Psoas muscle (tissue), 8 donors: ENCODE measurements around the gene APPL2. TPM values are rescaled to one million over a fixed set of nuclear protein-coding genes. Genes with fewer than 3 reads are reported as not detected.

Experiments used
- ATAC-seq, 4 donors: fragments of 200-7000 bp; cut with Tn5 transposase; one replicate each; pipeline ENCODE4 v1.9.1; 2020; ENCODE audit warnings: moderate library complexity in 3 of 4, mild to moderate bottlenecking in 2 of 4
- DNase-seq, 2 donors: peaks; one replicate each; pipeline ENCODE4 v3.0.0-alpha.2; 2020
- H3K27ac ChIP-seq: fragments of 200-600 bp; one replicate; pipeline ENCODE4 v1.8.0; 2022
- H3K27me3 ChIP-seq, 3 donors: fragments of 200-600 bp in 1 of 3; one replicate each; pipeline versions ENCODE4 v1.6.1 to v1.8.0; 2013 to 2022; ENCODE audit warnings: low read length in 2 of 3, mild to moderate bottlenecking in 2 of 3, moderate library complexity in 1 of 3; ENCODE audit not compliant: insufficient read depth in 3 of 3
- H3K36me3 ChIP-seq, 2 donors: fragments of 200-600 bp in 1 of 2; one replicate each; pipeline versions ENCODE4 v1.6.1 to v1.8.0; 2013 to 2022; ENCODE audit warnings: low read depth in 1 of 2, mild to moderate bottlenecking in 1 of 2, moderate library complexity in 1 of 2; ENCODE audit not compliant: insufficient read depth in 1 of 2
- H3K4me1 ChIP-seq: fragments of 200-600 bp; one replicate; pipeline ENCODE4 v1.8.0; 2022
- H3K4me3 ChIP-seq: fragments of 200-600 bp; one replicate; pipeline ENCODE4 v1.8.0; 2022; ENCODE audit warnings: mild to moderate bottlenecking
- H3K9me3 ChIP-seq: fragments of 200-600 bp; one replicate; pipeline ENCODE4 v1.8.0; 2022
- WGBS, 3 donors: extraction: QIAGEN DNeasy Blood & Tissue Kit; methylation state at CpG; one replicate each; pipeline versions ENCODE4 v1.1.6 to v1.1.7; 2013; 5-methylcytosine and 5-hydroxymethylcytosine counted together
- intact Hi-C, 2 donors: fragments of 100-400 bp; cut with DNase I; formaldehyde crosslinking; loops; one replicate each; pipeline versions ENCODE4 v1.11.0 to v1.14.2; 2022
- polyA plus RNA-seq, 3 donors: library from polyadenylated mRNA; stranded (reverse); fragments of 200-250 nt; gene quantifications; one replicate each; pipeline ENCODE4 v1.2.3, GENCODE V29; 2013
- total RNA-seq, 4 donors: library from RNA; stranded (reverse); fragmentation: NEBNext Ultra II Directional in 2 of 4; extraction: Animal tissue kit (Norgen Biotek cat#: 25700) in 2 of 4; gene quantifications; one replicate each; pipeline versions ENCODE4 v1.2.1 to v1.2.4, GENCODE V29; 2021 to 2023
- TF ChIP-seq, protein P1 (sequence below): fragments of 200-600 bp; IDR thresholded peaks from one replicate; pipeline ENCODE4 v1.8.0; 2022; ENCODE audit warnings: antibody characterized with exemption
- donor health status: healthy with polysubstance abuse.
- donor health status: DM: no; HTN: no; CAD: no; lungs with moderate emphysema.
- donor health status: Bipolar disorder and iron deficiency.
- donor health status: healthy.
- donor health status: DM: yes; HTN: yes; CAD: no.
- donor health status: DM: no; HTN: no; CAD: no.
- donor health status: DM: no; HTN: no; CAD: no.
- donor health status: DM: yes; HTN: yes; CAD: no.

The APPL2 gene
- total and polyA plus RNA-seq, 7 donors: 7.3 to 14.8 (median 10.4) TPM

DNA sequence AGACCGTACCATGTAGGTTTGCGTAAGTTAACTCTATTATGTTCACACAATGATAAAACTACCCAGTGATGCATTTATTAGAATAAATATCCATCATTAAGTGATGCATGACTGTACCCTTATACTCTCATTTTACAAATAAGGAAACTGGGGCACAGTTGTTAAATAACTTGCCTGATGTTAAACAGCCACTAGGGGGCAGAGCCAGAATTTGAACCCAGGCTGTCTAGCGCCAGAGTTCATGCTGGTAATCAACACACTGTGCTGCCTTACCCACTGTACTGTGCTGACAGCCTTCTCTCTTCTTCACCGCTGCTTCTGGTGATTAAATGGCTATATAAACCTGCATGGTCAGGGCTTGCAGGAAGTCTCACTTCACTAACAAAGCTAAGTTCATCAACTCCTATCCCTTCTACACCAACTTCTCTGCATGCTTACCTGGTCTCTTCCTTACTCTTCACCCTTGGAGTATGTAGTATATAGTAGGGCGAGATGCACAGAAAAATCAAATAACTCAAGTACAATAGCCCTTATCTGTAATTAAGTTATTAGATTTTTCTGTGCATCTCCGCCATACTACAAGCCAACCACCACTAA, 43.6 kb upstream of the APPL2 start:
- DNase-seq (no peak), ATAC-seq (peak; percentile 63 to 71 (median 68))
- Histone ChIP-seq H3K36me3 (no peaks in the 10 kb centered on the region), H3K4me1 (no peaks in the 10 kb centered on the region), H3K27ac (no peak overlapping the region), H3K27me3 (peaks cover 0 to 3% (median 0%) of the 10 kb centered on the region in 3 donors), H3K4me3 (no peak overlapping the region), H3K9me3 (no peaks in the 10 kb centered on the region)
- intact Hi-C loops: loop anchor here in 1 of 2 donors (5.0 kb wide), 1 partner anchor 103 kb away; no protein-coding TSS in a partner anchor
- TF ChIP-seq, protein P1, sequence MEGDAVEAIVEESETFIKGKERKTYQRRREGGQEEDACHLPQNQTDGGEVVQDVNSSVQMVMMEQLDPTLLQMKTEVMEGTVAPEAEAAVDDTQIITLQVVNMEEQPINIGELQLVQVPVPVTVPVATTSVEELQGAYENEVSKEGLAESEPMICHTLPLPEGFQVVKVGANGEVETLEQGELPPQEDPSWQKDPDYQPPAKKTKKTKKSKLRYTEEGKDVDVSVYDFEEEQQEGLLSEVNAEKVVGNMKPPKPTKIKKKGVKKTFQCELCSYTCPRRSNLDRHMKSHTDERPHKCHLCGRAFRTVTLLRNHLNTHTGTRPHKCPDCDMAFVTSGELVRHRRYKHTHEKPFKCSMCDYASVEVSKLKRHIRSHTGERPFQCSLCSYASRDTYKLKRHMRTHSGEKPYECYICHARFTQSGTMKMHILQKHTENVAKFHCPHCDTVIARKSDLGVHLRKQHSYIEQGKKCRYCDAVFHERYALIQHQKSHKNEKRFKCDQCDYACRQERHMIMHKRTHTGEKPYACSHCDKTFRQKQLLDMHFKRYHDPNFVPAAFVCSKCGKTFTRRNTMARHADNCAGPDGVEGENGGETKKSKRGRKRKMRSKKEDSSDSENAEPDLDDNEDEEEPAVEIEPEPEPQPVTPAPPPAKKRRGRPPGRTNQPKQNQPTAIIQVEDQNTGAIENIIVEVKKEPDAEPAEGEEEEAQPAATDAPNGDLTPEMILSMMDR: peak; percentile 69
- 73 to 77% (median 76%) methylated on average over 6 of the region's 6 CpGs for WGBS, 3 donors

DNA sequence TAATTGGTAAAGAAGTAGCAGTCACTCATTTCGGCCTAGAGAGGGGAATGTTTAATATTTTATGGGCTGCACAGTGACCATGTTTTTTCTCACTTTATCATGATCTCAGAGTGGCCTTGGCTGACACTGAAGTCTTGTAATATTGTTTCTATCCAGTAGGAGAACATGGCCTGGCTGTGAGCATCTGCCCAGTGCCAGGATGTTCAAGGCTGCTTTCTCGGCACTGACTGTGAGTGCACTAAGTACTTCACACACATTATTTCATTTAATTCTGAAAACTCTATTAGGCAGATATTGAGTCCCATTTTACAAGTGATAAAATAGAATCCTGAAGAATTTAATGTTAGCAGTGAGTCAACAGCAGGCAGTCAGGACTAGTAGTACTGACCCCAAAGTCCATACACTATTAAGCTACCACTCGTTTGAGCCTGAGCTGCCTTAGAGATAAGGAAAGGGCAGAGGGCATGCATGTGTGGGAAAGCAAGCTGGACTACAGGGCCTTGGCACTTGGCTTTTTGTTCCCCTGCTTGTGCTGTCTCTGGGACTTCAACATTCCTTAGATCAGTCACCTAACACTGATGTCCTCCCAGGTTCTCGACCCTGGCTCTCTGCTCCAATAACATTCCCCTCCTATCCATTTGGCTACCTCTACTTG, 42.2 kb upstream of the APPL2 start:
- DNase-seq: no peak
- H3K27ac ChIP-seq: no peak overlapping the region
- 64 to 71% (median 64%) methylated on average over 4 of the region's 4 CpGs for WGBS, 3 donors
- no peaks in the 10 kb centered on the region for H3K36me3 ChIP-seq
- TF ChIP-seq, protein P1: no peak
- H3K4me1 ChIP-seq: no peaks in the 10 kb centered on the region
- intact Hi-C loops: no loop called here
- no peaks in the 10 kb centered on the region for H3K27me3 ChIP-seq
- no peaks in the 10 kb centered on the region for H3K9me3 ChIP-seq
- no peak for ATAC-seq
- no peak overlapping the region for H3K4me3 ChIP-seq

DNA sequence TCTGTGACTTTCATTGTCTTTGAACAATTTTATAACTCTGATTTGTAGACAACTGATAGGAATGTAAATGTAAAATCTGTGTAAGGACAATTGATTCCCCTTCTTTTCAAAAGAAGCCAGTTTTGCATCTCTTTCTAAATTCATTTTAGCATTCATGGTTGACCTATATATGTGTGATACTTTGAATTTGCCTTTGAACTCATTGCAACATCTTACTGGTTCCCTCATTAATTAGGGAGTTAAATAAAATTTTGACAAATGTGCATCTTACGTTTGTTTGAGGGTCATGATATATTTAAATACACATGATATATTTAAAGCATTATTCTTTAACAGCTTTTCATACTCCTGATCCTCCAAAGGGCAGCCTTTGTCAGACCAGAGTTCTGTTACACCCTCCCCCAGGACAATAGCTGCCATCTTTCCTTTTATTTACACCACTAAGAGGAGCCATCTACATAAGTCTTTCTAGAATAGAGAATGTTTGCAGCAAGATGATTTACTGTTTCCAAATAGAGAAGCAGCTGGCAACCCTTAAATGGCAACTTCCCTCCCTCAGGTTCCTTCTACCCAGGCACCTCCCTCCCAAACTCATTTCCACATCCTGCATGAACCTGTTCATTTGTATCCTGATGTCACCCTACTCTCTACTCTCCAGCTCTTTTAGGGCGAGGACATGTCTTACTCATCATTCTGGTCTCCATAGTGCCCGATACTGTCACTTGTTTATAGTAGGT, 40.2 kb upstream of the APPL2 start:
- no peaks in the 10 kb centered on the region for H3K27me3 ChIP-seq
- DNase-seq (no peak), ATAC-seq (peak; percentile 79 to 97 (median 94))
- no peak overlapping the region for H3K27ac ChIP-seq
- H3K4me3 ChIP-seq: no peak overlapping the region
- H3K9me3 ChIP-seq: no peaks in the 10 kb centered on the region
- TF ChIP-seq, protein P1: no peak
- no peaks in the 10 kb centered on the region for H3K36me3 ChIP-seq
- WGBS, 3 donors: 55 to 67% (median 64%) methylated on average over 3 of the region's 3 CpGs
- intact Hi-C loops: loop anchor here in 1 of 2 donors (2.0 kb wide), 1 partner anchor 105 kb away; no protein-coding TSS in a partner anchor
- H3K4me1 ChIP-seq: no peaks in the 10 kb centered on the region

DNA sequence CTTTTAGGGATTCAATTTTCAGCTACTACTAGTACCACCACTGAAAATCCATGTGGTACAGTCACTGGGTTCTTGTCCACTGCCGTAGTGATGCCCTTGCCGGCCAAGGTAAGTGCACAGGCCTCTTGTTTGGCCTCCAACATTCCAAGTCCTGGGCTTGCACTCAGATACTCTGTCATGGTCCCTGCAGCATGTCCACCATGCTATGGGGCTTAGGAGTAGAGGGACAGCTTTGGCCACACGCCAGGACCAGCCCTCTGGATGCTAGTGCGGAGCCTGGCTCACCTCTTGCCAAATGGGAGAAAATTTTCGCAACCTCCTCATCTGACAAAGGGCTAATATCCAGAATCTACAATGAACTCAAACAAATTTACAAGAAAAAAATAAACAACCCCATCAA, 38.6 kb upstream of the APPL2 start:
- H3K36me3 ChIP-seq: no peaks in the 10 kb centered on the region
- intact Hi-C loops: no loop called here
- no peak for DNase-seq
- WGBS, 3 donors: 80 to 88% (median 82%) methylated on average over 5 of the region's 5 CpGs
- ATAC-seq: no peak
- no peak overlapping the region for H3K27ac ChIP-seq
- no peaks in the 10 kb centered on the region for H3K4me1 ChIP-seq
- TF ChIP-seq, protein P1: no peak
- H3K9me3 ChIP-seq: no peaks in the 10 kb centered on the region
- H3K27me3 ChIP-seq: no peaks in the 10 kb centered on the region
- no peak overlapping the region for H3K4me3 ChIP-seq
